Measurements from ENCODE around the gene ADARB2.
"Not testable (repeated sequence)": the region's sequence is repeated elsewhere in the genome, so short reads cannot be mapped to it uniquely, and the experiment has no call there.

- TF ChIP-seq CTCF (IDR thresholded peaks at IDR 0.05; ENCODE audit: poor library complexity); EZH2phosphoT487 (IDR thresholded peaks at IDR 0.05; ENCODE audit: low read depth, severe bottlenecking, unreplicated experiment): not testable (repeated sequence)
Observed at GRCh38 chr10:1463971-1464370, 273.4 kb downstream of the ADARB2 start.

All from hepatocyte (in vitro differentiated cells).